Head of caudate nucleus (tissue), 42 donors: ENCODE data around the gene ABHD3.
"Not testable (repeated sequence)": the region's sequence is repeated elsewhere in the genome, so short reads cannot be mapped to it uniquely, and the experiment has no call there.

Source experiments
- DNase-seq, 42 donors: peaks; one replicate each; pipeline versions ENCODE4 v3.0.0 to v3.0.0-alpha.2; 2020 to 2021; ENCODE audit warnings: mixed read lengths in 7 of 42
- intact Hi-C: fragments of 100-400 bp; cut with DNase I; formaldehyde crosslinking; loops from one replicate; pipeline ENCODE4 v1.15.0; 2022

ABHD3 gene

GRCh38 chr18:21664069-21664468 is 40.5 kb downstream of the ABHD3 start:
- DNase-seq, result no peak
- intact Hi-C loops, result no loop called here

- no peak for DNase-seq
- intact Hi-C loops, result no loop called here
Measured at GRCh38 chr18:21663578-21663977, 41.0 kb downstream of the ABHD3 start.

- intact Hi-C loops, result no loop called here
Measured at GRCh38 chr18:21662581-21662980, 42.0 kb downstream of the ABHD3 start.

GRCh38 chr18:21660078-21660477 is 44.5 kb downstream of the ABHD3 start:
- DNase-seq, result no peak
- intact Hi-C loops, result no loop called here

More at GRCh38 chr18:21662581-21662980, 42.0 kb downstream of the ABHD3 start:
- DNase-seq, result no peak

GRCh38 chr18:21656402-21656801 is 48.2 kb downstream of the ABHD3 start:
- intact Hi-C loops, result no loop called here
- DNase-seq, result no peak

- DNase-seq, result no peak
- intact Hi-C loops, result no loop called here
Measured at GRCh38 chr18:21653361-21653760, 51.2 kb downstream of the ABHD3 start.

- intact Hi-C loops, result no loop called here
- no peak for DNase-seq
Measured at GRCh38 chr18:21652073-21652472, 52.5 kb downstream of the ABHD3 start.

- intact Hi-C loops, result no loop called here
- DNase-seq, result no peak
Measured at GRCh38 chr18:21650311-21650710, 54.3 kb downstream of the ABHD3 start.

GRCh38 chr18:21640375-21640774 is 64.2 kb downstream of the ABHD3 start:
- intact Hi-C loops, DNase-seq: not testable (repeated sequence)

GRCh38 chr18:21638822-21639221 is 65.8 kb downstream of the ABHD3 start:
- intact Hi-C loops, result loop anchor here (10.0 kb wide), 1 partner anchor 216 kb away; no protein-coding TSS in a partner anchor
- DNase-seq, result no peak

GRCh38 chr18:21636769-21637168 is 67.8 kb downstream of the ABHD3 start:
- DNase-seq, result no peak
- intact Hi-C loops, result loop anchor here (10.0 kb wide), 1 partner anchor 218 kb away; no protein-coding TSS in a partner anchor

GRCh38 chr18:21634588-21635199 is 69.9 kb downstream of the ABHD3 start:
- intact Hi-C loops, result loop anchor here (10.0 kb wide), 1 partner anchor 220 kb away; no protein-coding TSS in a partner anchor

GRCh38 chr18:21632393-21632792 is 72.2 kb downstream of the ABHD3 start:
- DNase-seq, result no peak

More at GRCh38 chr18:21634588-21635199, 69.9 kb downstream of the ABHD3 start:
- DNase-seq, result peak in 14 of 42 donors; percentile 5 to 58 (median 28)

GRCh38 chr18:21629089-21629832 is 75.3 kb downstream of the ABHD3 start:
- intact Hi-C loops, result no loop called here
- DNase-seq, result no peak

More at GRCh38 chr18:21632393-21632792, 72.2 kb downstream of the ABHD3 start:
- intact Hi-C loops, result loop anchor here (10.0 kb wide), 1 partner anchor 222 kb away; no protein-coding TSS in a partner anchor

GRCh38 chr18:21621640-21622039 is 82.9 kb downstream of the ABHD3 start:
- DNase-seq, intact Hi-C loops: not testable (repeated sequence)

GRCh38 chr18:21612125-21613039 is 92.2 kb downstream of the ABHD3 start, which contains the start of gene SNRPD1:
TSS of gene SNRPD1 (plus strand) at chr18:21612314. CDS start at chr18:21612430, 116 bp downstream.
- intact Hi-C loops, result loop anchor here (5.0 to 10.0 kb wide), 3 partner anchors 78 to 130 kb away; partner anchors contain the start of genes ABHD3 and MIB1
- DNase-seq, result peak; percentile 40 to 94 (median 87)

GRCh38 chr18:21611401-21612124 is 93.0 kb downstream of the ABHD3 start:
- intact Hi-C loops, result loop anchor here (5.0 to 10.0 kb wide), 3 partner anchors 77 to 131 kb away; partner anchors contain the start of genes ABHD3 and MIB1
- DNase-seq, result peak in 1 of 42 donors; percentile 16

GRCh38 chr18:21605213-21605612 is 99.4 kb downstream of the ABHD3 start:
- no peak for DNase-seq
- intact Hi-C loops, result no loop called here
